CD1c-positive myeloid dendritic cell (primary cell): Measurements from ENCODE around the gene TEX38.
"Not testable (repeated sequence)": the region's sequence is repeated elsewhere in the genome, so short reads cannot be mapped to it uniquely, and the experiment has no call there.

ENCODE experiments used
- DNase-seq: peaks from one replicate; pipeline ENCODE4 v3.0.0-alpha.2; 2016; ENCODE audit errors: extremely low spot score

Gene TEX38

DNA sequence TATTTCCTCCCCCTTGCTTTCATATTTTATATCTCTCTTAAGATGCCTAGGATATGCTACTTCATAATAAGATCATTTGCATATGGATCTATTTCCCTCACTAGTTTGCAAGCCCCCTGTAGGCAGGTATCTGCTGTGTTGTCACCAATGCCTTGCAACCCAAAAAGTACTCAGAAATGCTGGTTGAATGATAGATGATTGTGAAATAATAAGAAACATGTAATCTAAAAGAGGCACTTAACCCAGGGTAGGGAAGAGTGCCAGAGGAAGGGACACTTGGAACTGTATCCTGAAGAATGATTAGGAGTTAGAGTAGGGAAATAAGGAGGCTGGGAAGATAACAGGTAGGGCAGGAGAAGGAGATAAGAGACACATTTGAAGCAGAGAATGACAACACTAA lies 15.8 kb upstream of the TEX38 start:
- DNase-seq, result no peak

DNA sequence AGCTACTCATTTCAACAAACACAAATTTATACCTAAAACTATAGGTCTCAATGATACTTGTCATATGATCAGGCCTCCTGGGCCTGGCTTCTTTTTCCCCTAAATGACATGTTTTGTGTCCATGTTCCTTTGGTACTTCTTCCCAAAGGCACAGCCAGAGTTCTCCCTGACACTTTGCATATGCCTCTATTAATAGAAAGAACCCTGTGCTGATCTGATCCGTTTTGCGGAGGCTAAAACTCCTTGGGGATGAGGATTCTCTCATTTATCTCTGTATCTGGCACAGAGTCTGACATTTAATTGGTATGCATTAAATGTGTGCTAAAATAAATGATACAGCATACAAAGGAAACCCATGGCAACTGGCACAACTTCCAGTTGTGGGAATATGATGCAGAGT lies 15.0 kb upstream of the TEX38 start:
- DNase-seq, result no peak

DNA sequence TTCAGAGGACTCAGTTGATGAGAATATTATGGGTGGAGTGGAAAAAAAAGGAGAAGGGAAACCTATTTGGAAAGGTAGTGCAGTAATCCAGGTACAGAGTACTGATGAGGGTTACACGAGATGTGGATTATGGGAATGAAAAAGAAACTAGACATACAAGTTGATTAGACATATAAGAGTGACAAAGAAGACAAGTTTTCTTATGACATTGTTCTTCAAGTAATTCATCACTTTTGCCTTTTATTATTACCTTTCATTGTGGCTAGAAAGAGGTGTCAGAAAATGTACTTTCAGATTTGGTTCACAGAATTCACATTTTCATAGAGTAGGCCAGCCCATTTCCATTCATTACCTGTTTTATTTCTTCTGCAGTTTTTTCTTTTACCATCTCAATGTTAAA lies 13.9 kb upstream of the TEX38 start:
- no peak for DNase-seq

DNA sequence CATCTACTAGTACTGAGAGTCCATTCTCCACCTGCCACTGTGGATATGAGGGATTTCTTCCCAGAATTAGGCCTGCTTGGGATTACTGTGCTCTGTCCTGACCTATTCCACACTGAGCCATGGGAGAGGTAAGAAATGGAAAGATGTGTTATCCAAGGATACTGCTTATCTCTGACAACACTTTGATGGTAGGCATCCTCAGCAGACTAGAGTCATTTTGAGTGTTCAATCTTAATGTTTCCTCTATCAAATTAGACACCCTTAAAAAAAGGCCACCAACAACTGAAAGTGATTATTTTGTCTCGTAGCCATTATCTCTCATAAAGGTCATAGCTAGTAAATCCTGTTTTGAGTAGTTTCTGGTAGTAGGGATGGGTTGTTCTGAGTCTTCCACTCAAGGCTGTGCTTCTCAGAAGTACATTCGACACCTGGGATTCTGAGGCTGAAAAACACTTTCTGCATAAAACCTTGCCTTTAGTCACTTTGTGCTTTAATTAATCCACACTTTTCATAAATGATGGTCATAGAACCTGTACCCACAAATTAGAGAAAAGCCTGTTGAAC lies 12.3 kb upstream of the TEX38 start:
- DNase-seq, result no peak

DNA sequence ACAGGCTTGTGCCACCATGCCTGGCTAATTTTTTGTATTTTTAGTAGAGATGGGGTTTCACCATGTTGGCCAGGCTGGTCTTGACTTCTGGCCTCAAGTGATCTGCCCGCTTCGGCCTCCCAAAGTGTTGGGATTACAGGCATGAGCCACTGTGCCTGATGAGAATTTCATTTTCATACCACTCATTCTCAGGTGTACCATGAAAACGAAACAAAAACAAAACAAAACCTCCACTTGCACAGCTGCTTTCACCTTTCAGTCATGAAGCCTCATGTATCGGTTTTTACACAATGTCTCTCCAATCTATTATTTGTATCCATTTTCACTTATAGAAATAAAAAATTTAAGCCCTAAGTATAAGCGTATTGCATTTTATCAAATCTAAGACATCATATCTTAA lies 11.5 kb upstream of the TEX38 start:
- not testable (repeated sequence) for DNase-seq

DNA sequence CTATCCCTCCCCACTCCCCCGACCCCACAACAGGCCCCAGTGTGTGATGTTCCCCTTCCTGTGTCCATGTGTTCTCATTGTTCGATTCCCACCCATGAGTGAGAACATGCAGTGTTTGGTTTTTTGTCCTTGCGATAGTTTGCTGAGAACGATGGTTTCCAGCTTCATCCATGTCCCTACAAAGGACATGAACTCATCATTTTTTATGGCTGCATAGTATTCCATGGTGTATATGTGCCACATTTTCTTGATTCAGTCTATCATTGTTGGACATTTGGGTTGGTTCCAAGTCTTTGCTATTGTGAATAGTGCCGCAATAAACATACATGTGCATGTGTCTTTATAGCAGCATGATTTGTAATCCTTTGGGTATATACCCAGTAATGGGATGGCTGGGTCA lies 8.7 kb upstream of the TEX38 start:
- DNase-seq, result not testable (repeated sequence)

- no peak for DNase-seq
These were observed 5.7 kb upstream of the TEX38 start for GRCh38 chr1:46665983-46666382.

DNA sequence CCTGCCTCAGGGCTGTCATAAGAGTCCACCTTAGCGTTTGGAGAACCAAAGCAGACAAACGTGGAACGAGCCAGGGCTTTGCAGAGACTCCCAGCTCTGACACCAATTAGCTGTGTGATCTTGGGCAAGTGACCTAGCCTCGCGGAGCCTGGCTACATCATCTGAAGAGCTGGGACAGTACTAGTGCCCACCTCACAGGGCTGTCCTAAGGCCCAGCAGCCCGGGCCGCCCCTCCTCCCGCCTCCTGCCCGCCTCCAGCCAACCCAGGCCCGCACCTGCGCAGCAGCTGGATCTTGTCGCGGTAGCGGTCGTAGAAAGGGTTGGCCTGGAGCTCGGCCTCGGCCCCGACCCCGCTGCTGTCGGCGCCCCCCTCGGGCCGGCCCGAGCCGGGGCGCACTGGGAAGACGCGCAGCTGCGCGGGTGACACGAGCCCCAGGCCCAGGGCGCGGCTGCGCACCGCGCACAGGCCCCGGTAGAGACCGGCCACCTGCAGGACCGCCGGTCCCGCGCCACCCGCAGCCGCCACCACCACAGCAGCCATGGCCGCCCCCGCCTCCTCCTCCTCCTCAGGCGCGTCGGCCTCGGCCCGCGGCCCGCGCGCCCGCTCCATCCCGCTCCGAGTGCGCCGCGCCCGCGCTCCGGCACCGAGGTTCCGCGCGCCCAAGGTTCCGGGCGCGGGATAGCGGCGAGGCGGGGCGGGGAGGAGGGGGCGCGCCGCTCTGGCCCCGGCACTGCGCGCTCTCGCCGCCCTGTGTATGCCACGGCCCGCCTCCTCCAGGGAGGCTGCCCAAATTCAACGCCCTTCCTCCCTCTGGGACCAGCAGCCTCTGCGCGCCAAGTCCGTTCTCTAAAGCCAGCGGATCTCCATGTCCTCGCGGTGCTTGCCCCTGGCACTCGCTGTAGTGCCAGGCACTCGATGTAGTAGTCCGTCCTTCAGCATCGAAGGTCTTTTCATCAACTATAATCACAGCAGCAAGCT lies 3.6 kb upstream of the TEX38 start, which contains the start of gene ATPAF1:
TSS of gene ATPAF1 (minus strand) at position 583 of the 979 bp plus-strand sequence. CDS start at position 541, 42 bp downstream.
- peak; percentile 69 for DNase-seq

DNA sequence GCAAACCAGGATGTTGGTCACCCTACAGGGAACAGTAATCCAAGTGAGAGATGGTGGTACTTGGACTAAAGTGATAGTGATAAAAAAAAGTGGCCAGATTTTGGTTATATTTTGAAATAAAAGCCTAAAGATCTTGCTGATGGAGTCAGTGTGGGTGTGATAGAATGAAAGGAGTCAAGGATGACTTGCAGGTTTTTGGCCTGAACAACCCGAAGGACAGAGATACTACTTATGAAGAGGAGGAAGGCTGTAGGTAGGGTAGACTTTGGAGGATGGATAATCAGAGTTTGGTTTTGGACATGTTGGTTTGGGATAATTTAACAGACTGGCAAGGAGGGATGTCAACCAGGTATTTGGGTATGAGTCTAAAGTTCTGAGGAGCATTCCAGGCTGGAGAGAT lies 1.5 kb upstream of the TEX38 start:
- no peak for DNase-seq

DNA sequence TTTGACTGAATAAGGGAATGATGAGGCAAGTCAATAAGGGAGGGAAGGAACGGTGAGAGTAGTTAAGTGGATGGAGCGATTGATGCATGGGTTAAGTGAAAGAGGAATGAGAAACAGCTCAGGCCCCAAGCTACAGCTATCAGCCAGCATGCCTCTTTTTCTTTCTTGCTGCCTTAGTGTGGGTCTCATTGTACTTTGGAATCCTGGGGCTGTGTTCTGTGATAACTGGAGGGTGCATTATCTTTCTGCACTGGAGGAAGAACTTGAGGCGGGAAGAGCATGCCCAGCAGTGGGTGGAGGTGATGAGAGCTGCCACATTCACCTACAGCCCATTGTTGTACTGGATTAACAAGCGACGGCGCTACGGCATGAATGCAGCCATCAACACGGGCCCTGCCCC lies 1.0 kb downstream of the TEX38 start:
- DNase-seq, result no peak

- no peak for DNase-seq
These were observed 2.1 kb downstream of the TEX38 start for GRCh38 chr1:46673749-46674182.

DNA sequence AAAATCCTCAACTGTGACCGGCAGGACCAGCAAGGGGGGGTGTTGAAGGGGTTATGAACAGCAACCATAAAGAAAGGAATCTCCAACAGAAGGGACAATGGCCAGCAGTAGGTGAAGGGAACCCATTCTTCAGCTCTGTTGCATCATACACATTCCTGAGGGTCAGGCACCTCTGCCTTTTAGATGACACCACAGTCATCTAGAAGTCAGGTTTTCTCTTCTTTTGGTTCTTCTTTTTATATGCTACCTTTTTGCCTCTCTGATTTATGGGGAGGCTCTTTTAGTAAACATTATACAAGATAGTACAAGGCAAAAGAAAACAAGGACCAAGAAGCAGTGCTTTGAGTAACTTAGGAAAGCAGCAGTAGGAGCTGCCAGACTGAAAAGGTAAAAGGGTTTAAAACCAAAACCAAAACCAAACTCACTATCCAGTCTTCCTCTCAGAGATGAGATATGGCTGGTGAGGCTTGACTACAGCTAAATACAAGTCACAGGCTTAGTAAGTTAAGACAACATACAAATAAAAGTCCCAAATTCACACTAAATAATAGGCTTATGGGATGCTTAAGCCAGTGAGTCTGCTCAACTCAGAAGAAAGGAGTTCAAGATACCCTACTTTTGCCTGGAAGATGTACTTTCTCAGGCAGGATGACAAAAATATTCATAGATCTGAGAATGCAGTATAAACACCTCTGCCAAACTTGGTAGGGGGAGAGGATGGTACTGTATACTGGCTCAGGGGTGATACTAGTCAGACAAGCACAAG lies 4.1 kb downstream of the TEX38 start:
- DNase-seq, result no peak

DNA sequence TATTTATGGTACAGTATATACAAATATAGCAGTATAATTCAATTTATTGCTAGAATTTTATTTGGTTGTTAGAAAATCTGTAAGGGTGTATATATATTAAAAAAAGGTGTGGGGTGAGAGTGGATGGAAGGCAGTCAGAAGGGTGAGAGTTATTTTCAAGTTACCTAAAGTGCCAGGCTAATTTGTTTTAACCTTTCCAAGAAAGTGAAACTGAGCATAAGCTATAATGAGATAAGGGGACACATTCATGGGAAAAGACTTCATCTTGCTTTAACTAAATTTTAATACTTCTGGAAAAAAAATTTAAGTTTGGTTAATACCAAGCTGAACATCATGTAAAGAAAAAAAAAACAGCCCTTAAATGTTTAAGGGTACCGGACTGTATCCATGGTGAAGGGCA lies 4.9 kb downstream of the TEX38 start:
- no peak for DNase-seq

DNA sequence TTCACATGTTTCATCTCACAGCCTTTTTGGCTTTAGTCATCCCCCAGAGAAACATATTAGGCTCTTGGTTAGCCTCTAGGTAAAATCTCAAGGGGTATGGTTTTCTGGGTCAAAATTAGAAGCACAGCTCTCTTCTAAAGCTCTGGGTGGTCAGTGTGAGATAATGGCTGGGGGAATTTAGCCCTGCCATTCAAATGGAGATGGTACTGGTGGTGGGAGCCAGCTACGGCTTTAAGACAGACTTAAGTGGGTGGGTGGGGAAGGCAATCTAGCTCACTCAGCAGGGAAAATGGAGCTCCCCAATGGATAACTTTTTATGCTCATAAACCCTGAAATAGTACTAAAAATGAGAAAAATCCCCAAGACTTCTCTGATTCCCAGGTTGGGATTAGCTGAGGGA lies 5.7 kb downstream of the TEX38 start:
- DNase-seq, result no peak

DNA sequence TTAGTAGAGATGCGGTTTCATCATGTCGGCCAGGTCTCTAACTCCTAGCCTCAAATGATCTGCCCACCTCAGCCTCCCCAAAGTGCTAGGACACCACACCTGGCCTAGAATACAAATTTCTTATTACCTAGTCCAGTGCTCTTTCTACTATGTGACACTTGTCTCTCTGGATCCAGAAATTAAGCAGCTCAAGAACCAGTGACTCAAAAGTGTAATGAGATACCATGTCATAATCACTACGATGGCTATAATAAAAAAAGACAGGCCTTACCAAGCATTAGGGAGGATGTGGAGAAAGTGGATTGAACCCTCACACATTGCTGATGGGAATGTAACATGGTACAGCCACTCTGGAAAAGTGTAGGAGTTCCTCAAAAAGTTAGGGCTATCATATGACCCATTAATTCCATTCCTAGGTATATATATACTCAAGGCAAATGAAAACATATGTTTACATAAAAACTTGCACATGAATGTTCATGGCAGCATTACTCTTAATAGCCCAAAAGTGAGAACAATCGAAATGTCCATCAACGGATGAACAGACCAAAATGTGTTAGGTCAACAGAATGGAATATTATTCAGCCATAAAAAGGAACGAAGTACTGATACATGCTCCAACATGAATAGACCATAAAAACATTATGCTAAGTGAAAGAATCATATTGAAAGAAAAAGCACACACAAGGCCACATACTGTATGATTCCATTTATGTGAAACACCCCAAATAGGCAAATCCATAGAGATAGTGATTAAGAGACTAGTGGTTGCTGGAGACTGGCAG lies 8.3 kb downstream of the TEX38 start:
- DNase-seq, result no peak

DNA sequence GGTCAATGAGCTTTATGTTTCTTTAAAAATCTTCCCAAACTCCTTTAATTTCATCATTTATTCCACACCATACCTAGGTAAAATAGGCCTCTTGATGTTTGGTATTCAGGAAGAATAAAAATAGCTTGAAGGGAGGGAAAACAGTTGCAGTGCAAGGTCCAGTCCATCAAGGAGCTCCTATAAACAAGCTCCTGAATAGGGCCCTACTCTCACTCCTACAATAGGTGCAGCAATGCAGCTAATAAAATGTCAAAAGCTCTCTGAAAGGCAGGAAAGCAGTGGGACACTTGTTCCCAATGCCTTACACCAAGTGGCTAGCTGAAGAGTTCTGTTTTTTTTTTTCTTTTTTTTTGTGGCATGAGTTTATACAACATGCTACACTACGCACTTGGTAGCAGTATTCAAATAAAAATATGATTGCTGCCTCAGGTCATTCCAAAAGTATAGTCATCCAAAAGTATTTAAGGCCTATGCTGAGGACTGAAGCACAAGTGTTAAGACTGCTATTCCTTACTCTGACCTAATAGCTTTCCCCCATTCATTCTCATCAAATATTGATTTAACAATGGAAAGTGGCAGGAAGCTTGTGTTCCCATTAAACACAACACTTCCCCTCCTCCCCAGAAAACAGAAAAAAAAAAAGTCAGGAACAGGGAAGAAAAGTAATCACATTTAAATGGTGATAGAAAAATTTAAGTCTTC lies 9.8 kb downstream of the TEX38 start:
- DNase-seq, result no peak

DNA sequence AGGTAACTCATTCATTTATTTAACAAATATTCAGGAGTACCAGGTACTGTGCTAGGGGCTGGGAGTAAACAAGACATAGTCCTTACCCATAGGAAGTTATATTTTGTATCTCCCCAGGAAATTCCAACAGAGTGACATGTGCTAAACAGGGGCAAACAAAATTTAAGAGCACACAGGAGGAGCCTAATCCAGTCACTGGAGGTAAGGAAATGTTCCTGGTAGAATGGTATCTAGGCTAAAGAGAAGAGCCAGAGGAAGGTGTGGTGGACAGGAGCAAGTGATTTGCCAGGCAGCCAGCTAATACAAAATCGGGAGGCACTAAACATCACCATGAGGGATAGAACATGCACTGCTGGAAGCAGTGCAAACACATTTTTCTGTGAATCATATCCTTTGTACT lies 10.4 kb downstream of the TEX38 start:
- DNase-seq, result no peak

- DNase-seq, result no peak
These were observed 13.0 kb downstream of the TEX38 start for GRCh38 chr1:46684670-46685069.

- DNase-seq, result no peak
These were observed 14.6 kb downstream of the TEX38 start for GRCh38 chr1:46686255-46686654.

DNA sequence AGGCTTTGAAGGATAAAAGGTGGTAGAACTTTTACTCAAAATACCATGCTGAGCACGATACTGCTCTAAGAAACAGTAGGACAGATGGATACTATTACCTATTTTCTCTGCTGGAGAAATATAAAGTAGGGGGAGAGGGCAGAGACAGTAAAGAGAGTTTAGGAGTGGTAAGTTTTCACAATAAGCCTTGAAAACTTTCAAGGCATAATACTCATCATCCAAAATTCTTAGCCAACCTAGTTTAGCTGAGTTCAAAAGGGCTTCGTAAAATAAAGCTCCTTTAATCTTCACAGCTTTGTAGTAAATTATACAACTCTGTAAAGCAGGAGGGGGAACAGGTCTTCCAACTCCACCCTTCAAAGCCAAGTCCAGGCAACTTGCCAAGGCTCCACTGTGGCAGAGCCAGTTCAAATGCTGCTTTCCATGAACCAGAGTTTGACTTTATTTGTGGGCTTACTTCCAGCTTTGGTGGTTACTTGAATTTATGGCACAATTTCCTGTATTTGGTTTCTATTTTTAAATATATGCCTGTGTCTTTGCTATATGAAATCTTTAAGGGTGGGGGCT lies 15.5 kb downstream of the TEX38 start:
- DNase-seq, result no peak
